Spleen (tissue), 11 donors: ENCODE results near the gene CD276. TPM values are rescaled to one million over a fixed set of nuclear protein-coding genes. Genes with fewer than 3 reads are reported as not detected.
"Not testable (repeated sequence)": the region's sequence is repeated elsewhere in the genome, so short reads cannot be mapped to it uniquely, and the experiment has no call there.

Experiments
- DNase-seq: peaks from one replicate; pipeline ENCODE4 v3.0.0-alpha.2; 2020
- H3K27ac ChIP-seq, 8 donors: fragments of 200-600 bp; sonication (generic) in 7 of 8; 1 replicate in 4 of 8; 2 replicates in 4 of 8; pipeline versions ENCODE4 v1.5.0 to v1.8.0; 2016 to 2021; ENCODE audit warnings: inconsistent platforms in 4 of 8, mild to moderate bottlenecking in 4 of 8, moderate library complexity in 1 of 8
- H3K27me3 ChIP-seq, 7 donors: fragments of 200-600 bp; sonication (generic) in 6 of 7; replicated peaks in 1 of 7; 1 replicate in 4 of 7; 2 replicates in 3 of 7; pipeline versions ENCODE4 v1.5.0 to v1.8.0; 2016 to 2021; ENCODE audit warnings: inconsistent platforms in 3 of 7, mild to moderate bottlenecking in 1 of 7
- H3K36me3 ChIP-seq, 6 donors: fragments of 200-600 bp; sonication (generic) in 5 of 6; 1 replicate in 4 of 6; 2 replicates in 2 of 6; pipeline versions ENCODE4 v1.5.0 to v1.8.0; 2016 to 2021; ENCODE audit warnings: inconsistent platforms in 2 of 6
- H3K4me1 ChIP-seq, 6 donors: fragments of 200-600 bp; sonication (generic) in 5 of 6; 1 replicate in 3 of 6; 2 replicates in 3 of 6; pipeline versions ENCODE4 v1.5.0 to v1.8.0; 2016 to 2021; ENCODE audit warnings: inconsistent platforms in 3 of 6
- H3K4me3 ChIP-seq, 8 donors: fragments of 200-600 bp; sonication (generic) in 7 of 8; 1 replicate in 4 of 8; 2 replicates in 4 of 8; pipeline versions ENCODE4 v1.5.0 to v1.8.0; 2016 to 2021; ENCODE audit warnings: inconsistent platforms in 4 of 8, mild to moderate bottlenecking in 4 of 8, moderate library complexity in 2 of 8
- H3K9me3 ChIP-seq, 8 donors: fragments of 200-600 bp; sonication (generic) in 7 of 8; 1 replicate in 4 of 8; 2 replicates in 4 of 8; pipeline versions ENCODE4 v1.5.0 to v1.8.0; 2016 to 2021; ENCODE audit warnings: inconsistent platforms in 4 of 8
- CTCF ChIP-seq, 11 experiments: fragments of 200-600 bp in 7 of 11; fragments of 450-650 bp in 4 of 11; sonication (generic) in 4 of 11; IDR thresholded peaks in 8 of 11; conservative IDR thresholded peaks in 3 of 11; 1 replicate in 7 of 11; 2 replicates in 4 of 11; pipeline versions ENCODE4 v1.4.0 to v1.8.0; 2016 to 2021; ENCODE audit warnings: antibody characterized with exemption in 11 of 11, inconsistent platforms in 4 of 11, mild to moderate bottlenecking in 1 of 11
- POLR2A ChIP-seq, 3 donors: fragments of 450-650 bp; IDR thresholded peaks; one replicate each; pipeline ENCODE4 v1.5.1; 2017; ENCODE audit warnings: antibody characterized with exemption in 3 of 3, mild to moderate bottlenecking in 1 of 3
- POLR2AphosphoS5 ChIP-seq, 3 donors: sonication (generic); formaldehyde crosslinking; IDR thresholded peaks; one replicate each; pipeline ENCODE4 v1.5.1; 2017; ENCODE audit warnings: antibody characterized with exemption in 3 of 3
- WGBS, 5 donors: extraction: QIAGEN DNeasy Blood & Tissue Kit in 3 of 5; methylation state at CpG; one replicate each; pipeline versions ENCODE4 v1.1.5 to v1.1.7; 2013 to 2018; 5-methylcytosine and 5-hydroxymethylcytosine counted together
- intact Hi-C: fragments of 100-400 bp; cut with DNase I; formaldehyde crosslinking; loops from one replicate; pipeline ENCODE4 v1.15.0; 2023; ENCODE audit warnings: low total_unique reads
- polyA plus RNA-seq, 3 donors: library from polyadenylated mRNA; stranded (reverse); fragments of 200-250 nt; gene quantifications; one replicate each; pipeline ENCODE4 v1.2.1, GENCODE V29; 2013
- total RNA-seq, 7 donors: library from RNA; depleted of rRNA in 3 of 7; stranded (reverse); fragments of >200 nt in 3 of 7; fragmentation: NEBNext Ultra II Directional in 4 of 7; extraction: Animal tissue kit (Norgen Biotek cat#: 25700) in 4 of 7; gene quantifications; one replicate each; pipeline versions ENCODE4 v1.1.0 to v1.2.1, GENCODE V29; 2016 to 2021
- donor health status: healthy with polysubstance abuse.
- donor health status: DM: no; HTN: no; CAD: no; lungs with moderate emphysema.
- donor health status: DM: no; HTN: no; CAD: no.
- donor health status: Bipolar disorder and iron deficiency.
- donor health status: healthy.
- donor health status: DM: no; HTN: no; CAD: no.
- donor health status: DM: yes; HTN: yes; CAD: no.

The CD276 gene
- total and polyA plus RNA-seq, 10 donors: 9.8 to 95.6 (median 27.2) TPM

GRCh38 chr15:73727330-73727976 lies 43.3 kb downstream of the CD276 start:
- Histone ChIP-seq H3K27me3 (peaks cover 0 to 9% (median 0%) of the 10 kb centered on the region in 7 donors), H3K4me3 (no peak overlapping the region), H3K27ac (no peak overlapping the region), H3K9me3 (peaks cover 0 to 7% (median 0%) of the 10 kb centered on the region in 8 donors), H3K36me3 (no peaks in the 10 kb centered on the region), H3K4me1 (no peaks in the 10 kb centered on the region)
- no peak for DNase-seq
- 79 to 94% (median 88%) methylated on average over 7 of the region's 7 CpGs for WGBS, 5 donors
- TF ChIP-seq POLR2A (IDR thresholded peaks at IDR 0.05) (no peak), CTCF (IDR thresholded peaks at IDR 0.05 in 8 of 11, conservative IDR thresholded peaks at IDR 0.05 in 3 of 11) (no peak), POLR2AphosphoS5 (IDR thresholded peaks at IDR 0.05) (no peak)
- intact Hi-C loops: no loop called here

GRCh38 chr15:73732051-73732450 lies 47.9 kb downstream of the CD276 start:
- H3K36me3 ChIP-seq, intact Hi-C loops, H3K4me3 ChIP-seq, H3K27ac ChIP-seq, H3K9me3 ChIP-seq, H3K4me1 ChIP-seq, DNase-seq: not testable (repeated sequence)
- peaks cover 0 to 34% (median 0%) of the 10 kb centered on the region in 7 donors for H3K27me3 ChIP-seq
- WGBS, 5 donors: 95 to 100% (median 97%) methylated on average over 1 to 29 of the region's 29 CpGs

GRCh38 chr15:73732930-73733329 lies 48.7 kb downstream of the CD276 start:
- intact Hi-C loops: no loop called here
- WGBS, 5 donors: 77 to 94% (median 83%) methylated on average over 2 to 3 of the region's 3 CpGs
- TF ChIP-seq CTCF (IDR thresholded peaks at IDR 0.05 in 8 of 11, conservative IDR thresholded peaks at IDR 0.05 in 3 of 11) (no peak), POLR2AphosphoS5 (IDR thresholded peaks at IDR 0.05) (no peak), POLR2A (IDR thresholded peaks at IDR 0.05) (no peak)

GRCh38 chr15:73737535-73737934 lies 53.4 kb downstream of the CD276 start:
- no peaks in the 10 kb centered on the region for H3K36me3 ChIP-seq
- no peak overlapping the region for H3K27ac ChIP-seq
- H3K27me3 ChIP-seq: peaks cover 0 to 72% (median 0%) of the 10 kb centered on the region in 7 donors
- H3K9me3 ChIP-seq: peaks cover 0 to under 1% (median 0%) of the 10 kb centered on the region in 8 donors
- H3K4me3 ChIP-seq: no peak overlapping the region
- intact Hi-C loops: no loop called here
- WGBS, 5 donors: 76 to 90% (median 85%) methylated on average over 3 to 7 of the region's 7 CpGs
- TF ChIP-seq POLR2AphosphoS5 (IDR thresholded peaks at IDR 0.05): no peak
- no peak for TF ChIP-seq POLR2A (IDR thresholded peaks at IDR 0.05)
- TF ChIP-seq CTCF (IDR thresholded peaks at IDR 0.05 in 8 of 11, conservative IDR thresholded peaks at IDR 0.05 in 3 of 11): no peak
- no peak for DNase-seq
- no peaks in the 10 kb centered on the region for H3K4me1 ChIP-seq

More at GRCh38 chr15:73732930-73733329, 48.7 kb downstream of the CD276 start:
- no peaks in the 10 kb centered on the region for H3K36me3 ChIP-seq
- H3K27ac ChIP-seq: no peak overlapping the region
- DNase-seq: no peak
- no peaks in the 10 kb centered on the region for H3K4me1 ChIP-seq
- H3K4me3 ChIP-seq: no peak overlapping the region
- H3K9me3 ChIP-seq: peaks cover 0 to 7% (median 0%) of the 10 kb centered on the region in 8 donors
- peaks cover 0 to 43% (median 0%) of the 10 kb centered on the region in 7 donors for H3K27me3 ChIP-seq
